NCI-H82 (cell line): ENCODE data around the gene ADGRD1.

Experiments
- DNase-seq: peaks from one replicate; lab custom pipeline; 2025; lab: John Stamatoyannopoulos, UW

ADGRD1 gene

GRCh38 chr12:131024721-131025120 is 71.0 kb downstream of the ADGRD1 start:
- DNase-seq: no peak

DNA sequence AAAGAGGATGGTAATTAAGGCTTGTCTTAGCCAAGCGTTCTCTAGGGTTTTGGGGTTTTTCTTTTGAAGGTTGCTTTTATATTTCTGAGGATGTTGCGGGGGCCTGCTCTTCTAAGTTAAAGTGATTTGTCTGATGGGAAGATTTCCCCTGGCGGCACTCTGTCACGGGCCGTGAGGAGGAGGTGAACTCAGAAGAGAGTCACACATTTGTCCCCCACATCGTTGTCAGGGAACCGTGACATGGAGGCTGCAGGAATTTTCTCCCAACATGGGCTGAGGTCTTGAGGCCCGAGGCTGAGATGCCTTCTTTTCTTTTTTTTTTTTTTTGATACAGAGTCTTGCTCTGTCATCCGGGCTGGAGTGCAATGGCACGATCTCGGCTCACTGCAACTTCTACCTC is 71.5 kb downstream of the ADGRD1 start:
- no peak for DNase-seq

- no peak for DNase-seq
Observed at GRCh38 chr12:131025939-131026702, 72.4 kb downstream of the ADGRD1 start.

GRCh38 chr12:131026754-131027153 is 73.0 kb downstream of the ADGRD1 start:
- no peak for DNase-seq

- no peak for DNase-seq
Observed at GRCh38 chr12:131027264-131027663, 73.6 kb downstream of the ADGRD1 start.

- DNase-seq: no peak
Observed at GRCh38 chr12:131027876-131028586, 74.3 kb downstream of the ADGRD1 start.

DNA sequence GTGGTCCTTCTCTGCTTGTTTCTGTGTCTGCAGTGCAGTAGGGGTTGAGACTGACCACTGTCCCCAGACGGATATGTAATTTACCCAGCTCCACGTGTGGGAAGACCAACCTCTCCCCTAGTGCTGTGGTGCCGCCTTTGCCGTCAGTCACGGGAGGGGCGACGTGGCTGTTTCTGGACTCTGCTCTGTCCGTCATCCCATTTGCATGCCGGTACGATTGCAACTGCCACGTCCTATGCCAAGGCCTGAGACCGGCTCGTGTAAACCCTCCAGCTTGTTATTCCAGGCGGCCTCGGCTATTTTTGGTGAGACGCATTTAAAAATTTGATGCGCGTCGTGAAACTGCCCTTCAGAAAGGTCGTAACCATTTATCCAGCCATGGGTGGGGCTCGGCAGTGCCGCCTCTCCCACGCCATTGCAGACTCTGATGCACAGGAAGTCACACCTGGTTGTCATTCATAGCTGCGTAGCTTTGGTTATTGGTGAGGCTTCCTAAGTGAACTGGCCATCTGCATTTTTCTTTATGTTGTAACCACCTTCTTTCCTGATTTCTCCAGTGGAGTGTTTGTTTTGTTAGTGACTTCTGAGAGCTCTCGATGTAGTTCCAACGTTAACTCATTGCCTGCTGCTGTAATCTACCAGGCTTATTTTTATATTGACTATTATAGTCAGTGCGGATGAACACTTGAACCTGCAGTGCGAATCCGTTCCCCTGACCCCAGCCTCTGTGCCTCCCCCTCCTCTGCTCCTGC is 75.1 kb downstream of the ADGRD1 start:
- no peak for DNase-seq

DNA sequence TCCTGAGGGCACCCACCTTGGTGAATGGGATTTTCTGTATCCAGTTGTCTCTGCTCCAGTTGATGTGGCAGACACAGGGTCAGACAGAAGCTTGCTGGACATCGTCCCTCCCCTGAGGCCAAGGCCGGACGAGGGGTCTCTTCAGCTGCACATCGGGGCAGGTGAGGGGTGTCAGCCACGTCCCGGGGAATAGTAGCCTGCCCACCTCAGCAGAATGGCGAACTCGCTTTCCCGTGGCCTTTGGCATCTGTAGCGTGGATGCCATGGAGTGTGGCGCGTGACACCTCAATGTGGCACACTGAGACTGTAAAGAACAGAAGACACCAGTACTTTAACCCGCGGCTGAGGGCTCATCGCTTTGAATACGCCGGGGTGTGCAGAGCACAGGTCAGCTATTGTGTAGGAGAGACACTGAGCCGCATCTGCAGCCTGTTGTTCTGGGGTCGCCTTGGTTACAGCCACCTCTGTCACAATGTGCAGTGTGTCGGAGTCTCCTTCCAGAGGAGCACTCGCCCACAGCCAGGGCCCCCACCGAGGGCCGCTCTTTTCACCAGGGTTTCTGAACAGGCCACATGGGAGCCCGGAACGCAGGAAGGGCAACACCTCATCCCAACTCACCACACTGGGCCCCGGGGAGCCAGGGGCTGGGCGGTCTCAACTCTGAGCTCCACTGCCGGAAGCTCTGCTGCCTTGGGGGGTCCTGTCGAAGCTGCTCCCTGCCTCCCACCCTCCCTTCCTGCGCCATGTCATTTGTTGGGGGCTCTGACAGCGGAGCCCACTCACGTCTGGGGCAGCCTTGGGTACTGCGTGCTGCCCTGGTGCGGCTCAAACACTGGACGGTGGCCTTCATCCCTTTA is 77.0 kb downstream of the ADGRD1 start:
- DNase-seq: no peak

DNA sequence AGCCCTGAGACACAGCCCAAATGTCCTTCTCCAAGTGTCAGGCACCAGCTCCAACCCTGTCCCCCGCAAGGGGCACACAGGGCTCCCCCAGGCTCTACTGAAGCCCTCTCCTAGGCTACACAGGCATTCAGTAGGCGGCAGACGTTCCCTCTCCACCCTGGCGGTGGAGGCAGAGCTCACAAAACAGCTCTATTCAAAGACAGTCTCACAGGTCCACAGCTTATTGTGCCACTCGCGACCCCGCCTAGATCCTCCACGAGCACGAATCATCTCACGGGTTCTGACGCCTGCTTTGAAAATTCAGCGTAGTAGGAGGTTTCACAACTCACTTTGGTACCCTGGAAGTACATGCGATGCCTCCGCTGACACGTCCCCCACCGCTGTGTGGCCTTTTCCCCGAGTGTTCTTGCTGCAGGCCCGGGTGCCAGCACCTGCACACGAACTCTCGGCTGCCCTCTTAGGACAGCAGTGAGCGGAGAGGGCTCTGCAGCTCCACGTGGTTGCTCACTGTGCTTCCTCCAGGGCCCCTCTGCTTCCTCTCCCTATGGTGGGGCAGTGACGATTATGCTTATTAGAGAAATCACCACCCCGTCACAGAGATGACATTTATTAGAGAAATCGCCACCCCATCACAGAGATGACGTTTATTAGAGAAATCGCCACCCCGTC is 78.5 kb downstream of the ADGRD1 start:
- no peak for DNase-seq

DNA sequence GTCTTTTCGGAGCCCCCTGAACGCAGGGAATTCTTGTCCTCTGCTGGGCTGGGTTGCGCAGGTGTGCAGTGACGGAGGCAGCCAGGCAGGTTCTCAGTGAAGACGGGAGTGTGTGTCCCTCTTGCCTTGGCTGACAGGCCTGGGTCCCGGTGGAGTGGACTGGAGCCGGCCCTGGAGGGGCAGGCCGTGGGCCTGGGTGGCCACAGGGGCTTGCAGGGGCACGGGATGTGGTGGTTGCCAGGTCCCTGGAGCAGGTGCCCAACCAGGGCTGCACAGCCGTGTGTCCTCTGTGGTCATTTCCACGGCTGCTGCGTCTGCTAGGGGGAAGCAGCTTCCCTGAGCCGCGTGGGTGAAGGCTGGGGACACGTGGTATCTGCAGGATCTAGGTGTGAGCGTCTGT is 79.8 kb downstream of the ADGRD1 start:
- DNase-seq: no peak

- DNase-seq: no peak
Observed at GRCh38 chr12:131033886-131034482, 80.3 kb downstream of the ADGRD1 start.

DNA sequence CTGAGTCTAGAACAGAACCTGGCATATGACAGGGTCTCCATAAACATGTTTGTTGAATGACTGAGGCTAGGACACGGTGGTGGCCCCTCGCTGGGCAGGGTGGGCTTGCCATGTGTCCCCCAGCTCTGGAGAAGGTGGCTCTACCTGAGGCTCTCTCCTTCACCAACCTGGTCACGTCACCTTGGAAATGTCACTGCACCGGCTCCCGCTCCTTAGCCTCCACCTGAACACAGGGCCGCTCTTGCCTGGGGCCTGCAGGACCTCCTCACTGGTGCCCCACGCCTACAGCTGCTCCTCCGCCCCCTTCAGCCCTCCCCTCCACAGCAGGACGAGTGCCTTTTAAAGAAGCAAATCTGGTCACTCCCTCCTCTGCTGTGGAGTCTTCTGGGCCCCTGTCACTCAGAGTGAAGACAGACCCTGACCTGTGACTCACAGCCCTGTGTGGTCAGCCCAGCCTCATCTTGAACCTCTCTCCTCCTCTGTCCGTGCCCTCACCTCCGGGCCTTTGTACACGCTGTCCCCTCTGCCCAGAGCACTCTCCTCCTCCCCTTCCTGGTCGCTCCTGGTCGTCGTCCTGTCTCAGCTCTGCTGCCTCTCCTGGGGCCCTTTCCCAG is 81.0 kb downstream of the ADGRD1 start:
- DNase-seq: no peak

DNA sequence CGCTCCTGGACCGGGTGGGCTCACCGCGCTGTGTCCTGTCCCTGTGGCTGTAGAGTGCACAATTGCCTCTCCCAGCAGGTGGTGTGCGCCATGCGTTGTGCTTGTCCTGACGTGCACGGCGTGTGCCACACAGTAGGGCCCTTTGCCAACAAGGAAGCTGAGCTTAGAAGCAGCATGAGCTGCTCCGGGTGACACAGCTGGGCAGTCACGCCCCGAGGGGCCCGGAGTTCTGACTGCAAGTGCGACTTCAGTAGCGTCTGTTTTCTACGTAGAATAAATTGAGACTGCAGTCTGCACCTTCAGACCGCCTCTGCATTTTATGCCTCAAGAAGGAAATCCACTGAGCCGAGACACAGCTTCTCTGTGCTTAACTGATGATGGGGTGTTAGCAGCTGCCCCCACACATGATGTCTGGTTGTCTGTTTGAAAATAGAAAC is 81.6 kb downstream of the ADGRD1 start:
- DNase-seq: no peak

GRCh38 chr12:131038159-131038558 is 84.5 kb downstream of the ADGRD1 start:
- no peak for DNase-seq

GRCh38 chr12:131038961-131039950 is 85.5 kb downstream of the ADGRD1 start:
- no peak for DNase-seq

DNA sequence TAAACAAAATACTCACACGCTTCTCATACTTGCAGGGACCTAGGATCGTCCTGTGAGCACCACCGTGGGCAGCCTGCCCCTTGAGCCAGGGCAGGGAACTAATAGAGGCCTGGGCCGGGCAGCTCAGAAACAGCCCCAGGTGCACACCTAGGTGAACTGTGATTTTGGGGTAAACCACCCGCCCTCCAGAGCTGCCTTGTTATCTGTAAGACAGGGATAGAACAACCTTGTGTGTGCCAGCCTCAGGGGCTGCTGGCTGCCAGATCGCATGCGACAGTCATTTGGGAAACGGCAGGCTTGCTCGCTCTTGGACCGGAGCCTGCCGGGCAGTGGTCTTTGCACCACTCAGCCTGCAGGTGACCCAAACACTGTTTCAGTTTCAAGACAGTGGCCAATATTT is 86.8 kb downstream of the ADGRD1 start:
- DNase-seq: no peak

GRCh38 chr12:131041216-131041967 is 87.7 kb downstream of the ADGRD1 start:
- DNase-seq: no peak
